ENCODE data around the gene OR51B2.
"Not testable (repeated sequence)": the region's sequence is repeated elsewhere in the genome, so short reads cannot be mapped to it uniquely, and the experiment has no call there.

Gene OR51B2

GRCh38 chr11:5343474-5344335 lies 19.6 kb upstream of the OR51B2 start, which contains the start of gene OR51B5:
Gene OR51B5, minus strand, starts transcription at chr11:5343524. Its CDS starts 0 bp downstream, at chr11:5343524.
- TF ChIP-seq CTCF (IDR thresholded peaks at IDR 0.05; ENCODE audit: low read length, missing control alignments), result no peak
- DNase-seq (ENCODE audit: low read depth), result peak; percentile 18
- no peak within 1 kb of the TSS for H3K4me3 ChIP-seq (replicated peaks; ENCODE audit: low read depth, low read length)

- no peak for DNase-seq (ENCODE audit: low read depth)
- no peak for TF ChIP-seq CTCF (IDR thresholded peaks at IDR 0.05; ENCODE audit: low read length, missing control alignments)
- H3K4me3 ChIP-seq (replicated peaks; ENCODE audit: low read depth, low read length), result no peak overlapping the region
Observed at GRCh38 chr11:5339771-5340322, 15.8 kb upstream of the OR51B2 start.

GRCh38 chr11:5337253-5337652 lies 13.2 kb upstream of the OR51B2 start:
- DNase-seq (ENCODE audit: low read depth), result not testable (repeated sequence)

GRCh38 chr11:5336331-5336730 lies 12.2 kb upstream of the OR51B2 start:
- peak; percentile 36 for DNase-seq (ENCODE audit: low read depth)
- TF ChIP-seq CTCF (IDR thresholded peaks at IDR 0.05; ENCODE audit: low read length, missing control alignments), result no peak
- H3K4me3 ChIP-seq (replicated peaks; ENCODE audit: low read depth, low read length), result no peak overlapping the region

More at GRCh38 chr11:5337253-5337652, 13.2 kb upstream of the OR51B2 start:
- not testable (repeated sequence) for H3K4me3 ChIP-seq (replicated peaks; ENCODE audit: low read depth, low read length)

- no peak overlapping the region for H3K4me3 ChIP-seq (replicated peaks; ENCODE audit: low read depth, low read length)
- DNase-seq (ENCODE audit: low read depth), result no peak
- TF ChIP-seq CTCF (IDR thresholded peaks at IDR 0.05; ENCODE audit: low read length, missing control alignments), result no peak
Observed at GRCh38 chr11:5335170-5335569, 11.1 kb upstream of the OR51B2 start.

- no peak for DNase-seq (ENCODE audit: low read depth)
- no peak overlapping the region for H3K4me3 ChIP-seq (replicated peaks; ENCODE audit: low read depth, low read length)
- no peak for TF ChIP-seq CTCF (IDR thresholded peaks at IDR 0.05; ENCODE audit: low read length, missing control alignments)
Observed at GRCh38 chr11:5317292-5317691, 6.8 kb downstream of the OR51B2 start.

- not testable (repeated sequence) for H3K4me3 ChIP-seq (replicated peaks; ENCODE audit: low read depth, low read length); DNase-seq (ENCODE audit: low read depth)
Observed at GRCh38 chr11:5313326-5314023, 10.6 kb downstream of the OR51B2 start.

Measured in fibroblast of pulmonary artery (primary cell).